GM21367 (cell line): Measurements from ENCODE around the gene DACH1.
"Not testable (repeated sequence)": the region's sequence is repeated elsewhere in the genome, so short reads cannot be mapped to it uniquely, and the experiment has no call there.

ENCODE experiments used
- ATAC-seq: cut with Tn5 transposase; IDR thresholded peaks from one replicate; pipeline ENCODE4 v1.9.1; 2021; ENCODE audit not compliant: unreplicated experiment

DACH1 gene

DNA sequence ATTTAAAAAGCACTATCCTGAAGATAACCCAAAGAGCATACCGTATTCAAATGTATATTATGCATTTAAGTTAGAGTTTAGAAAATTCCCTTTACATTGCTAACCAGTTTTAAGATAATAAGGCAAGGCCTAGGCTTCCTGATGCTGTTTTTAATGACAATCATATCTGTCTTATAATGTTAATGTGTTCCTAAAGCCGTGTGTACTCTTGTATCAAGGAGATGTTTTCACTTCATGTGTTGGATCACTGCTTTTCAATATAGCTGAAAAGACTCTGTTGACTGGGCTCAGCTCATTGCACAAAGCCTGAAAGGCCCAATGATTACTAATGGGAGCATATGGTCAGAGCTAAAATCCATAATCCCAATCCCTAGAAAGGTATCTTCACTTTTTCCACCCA is 81.6 kb downstream of the DACH1 start:
- ATAC-seq = no peak

DNA sequence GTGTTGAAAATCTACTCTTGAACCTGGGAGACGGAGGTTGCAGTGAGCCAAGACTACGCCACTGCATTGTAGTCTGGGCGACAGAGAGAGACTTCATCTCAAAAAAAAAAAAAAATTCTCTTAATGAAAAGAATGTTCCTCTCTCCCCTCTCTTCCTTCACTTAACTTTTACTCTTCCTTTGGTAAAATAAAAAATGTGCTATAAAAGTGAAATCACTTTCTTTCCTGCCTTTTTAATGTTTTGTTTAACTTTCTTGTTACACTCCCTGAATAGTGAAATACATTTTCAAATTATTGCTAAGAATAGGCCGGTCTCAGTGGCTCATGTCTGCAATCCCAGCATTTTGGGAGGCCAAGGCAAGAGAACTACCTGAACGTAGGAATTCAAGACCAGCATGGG is 86.5 kb downstream of the DACH1 start:
- no peak for ATAC-seq

DNA sequence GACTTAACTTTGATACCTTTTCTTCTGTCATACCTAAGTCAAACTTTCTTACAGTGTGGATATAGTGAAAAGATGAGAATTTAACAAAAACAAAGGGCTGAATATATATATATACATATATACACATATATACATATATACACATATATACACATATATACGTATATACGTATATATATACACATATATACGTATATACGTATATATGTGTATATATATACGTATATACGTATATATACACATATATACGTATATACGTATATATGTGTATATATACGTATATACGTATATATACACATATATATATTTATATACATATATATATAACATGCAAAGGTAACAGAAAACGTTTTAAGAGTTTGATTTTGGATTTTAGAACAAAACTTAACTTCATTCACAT is 88.0 kb downstream of the DACH1 start:
- ATAC-seq = not testable (repeated sequence)

DNA sequence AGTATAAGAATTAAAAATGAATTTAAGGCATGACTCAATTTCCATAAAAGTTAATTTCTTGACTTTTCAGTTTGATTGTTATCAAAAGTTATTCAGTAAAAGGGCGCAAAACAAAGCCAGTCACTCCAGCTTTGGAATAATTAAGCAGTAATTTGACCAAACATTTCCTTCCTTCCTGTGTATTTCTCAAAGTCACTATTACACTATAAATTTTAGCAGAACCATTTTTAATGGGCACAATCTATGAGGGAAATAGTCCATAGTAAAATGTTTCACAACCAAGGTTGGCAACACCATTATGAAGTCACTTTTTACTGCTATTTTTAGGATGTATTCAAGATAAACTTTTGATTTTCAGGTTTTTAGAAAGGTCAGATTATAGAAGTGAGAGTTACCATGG is 91.0 kb downstream of the DACH1 start:
- no peak for ATAC-seq

DNA sequence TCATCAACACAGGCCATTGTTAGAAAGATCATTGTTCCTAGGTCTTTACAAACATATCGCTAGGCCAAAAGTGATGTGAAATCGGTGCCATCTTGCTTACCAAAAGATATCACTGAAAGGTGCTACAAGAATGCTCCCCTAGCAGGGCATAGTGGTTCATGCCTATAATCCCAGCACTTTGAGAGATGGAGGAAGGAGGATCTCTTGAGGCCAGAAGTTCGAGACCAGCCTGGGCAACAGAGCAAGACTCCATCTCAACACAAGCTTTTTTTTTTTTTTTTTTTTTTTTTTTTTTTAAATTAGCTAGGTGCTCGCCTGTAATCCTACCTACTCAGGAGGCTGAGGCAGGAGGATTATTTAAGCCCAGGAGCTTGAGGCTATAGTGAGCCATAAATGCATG is 92.1 kb downstream of the DACH1 start:
- no peak for ATAC-seq

DNA sequence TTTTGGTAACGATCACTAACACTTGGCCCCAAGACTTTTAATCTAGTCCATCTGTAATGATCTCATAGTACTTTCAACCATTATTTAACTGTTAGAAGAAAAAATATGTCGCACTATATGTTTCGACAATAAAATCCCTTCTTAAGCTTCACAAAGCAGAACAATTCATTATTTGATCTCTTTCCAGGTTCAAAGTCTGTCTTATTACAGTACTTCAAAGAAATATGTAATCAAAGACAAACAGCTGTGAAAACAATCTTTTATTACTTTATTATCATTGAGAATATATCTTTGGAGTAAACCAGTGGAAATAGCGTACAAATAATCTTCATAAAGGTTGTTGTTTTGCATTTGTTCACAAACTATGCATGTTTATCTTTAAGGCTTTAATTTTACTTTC is 93.5 kb downstream of the DACH1 start:
- no peak for ATAC-seq

DNA sequence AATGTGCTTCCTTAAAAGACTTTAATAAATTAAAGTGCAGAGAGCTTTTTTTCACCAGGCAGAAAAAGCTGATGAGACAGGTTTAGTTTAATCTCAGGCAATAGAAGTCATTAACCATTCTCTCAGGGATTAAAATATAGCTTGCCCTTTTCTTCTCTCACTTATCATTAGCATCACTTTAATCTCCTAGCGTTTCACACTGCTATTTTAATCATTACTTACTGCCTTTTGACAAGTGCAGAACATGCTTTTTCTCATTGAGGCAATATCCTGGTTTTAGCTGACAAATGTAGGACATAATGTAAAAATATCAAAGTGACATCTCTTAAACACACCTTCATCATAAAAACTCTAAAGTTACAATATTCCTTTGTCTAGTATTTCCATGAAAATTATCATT is 94.6 kb downstream of the DACH1 start:
- no peak for ATAC-seq

DNA sequence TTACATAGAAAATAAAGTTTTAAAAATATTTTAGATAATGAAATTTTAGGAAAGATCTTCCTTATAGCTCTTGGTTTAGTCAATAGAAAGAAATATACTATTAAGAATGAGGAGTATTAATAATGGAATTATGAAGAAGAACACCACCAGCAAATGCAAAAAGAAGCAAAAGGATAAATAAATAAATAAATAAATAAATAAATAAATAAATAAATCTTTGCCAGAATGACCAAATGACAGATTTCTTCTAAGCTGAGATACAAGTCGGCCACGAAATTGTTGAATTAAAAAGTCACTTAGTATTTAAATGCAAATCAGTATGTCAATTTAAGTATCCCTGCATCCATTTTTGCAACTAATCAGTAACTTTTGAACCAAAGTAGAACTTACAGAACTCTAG is 95.9 kb downstream of the DACH1 start:
- no peak for ATAC-seq

- no peak for ATAC-seq
Measured at GRCh38 chr13:71770710-71771109, 96.3 kb downstream of the DACH1 start.

- ATAC-seq = no peak
Measured at GRCh38 chr13:71768881-71769280, 98.1 kb downstream of the DACH1 start.

DNA sequence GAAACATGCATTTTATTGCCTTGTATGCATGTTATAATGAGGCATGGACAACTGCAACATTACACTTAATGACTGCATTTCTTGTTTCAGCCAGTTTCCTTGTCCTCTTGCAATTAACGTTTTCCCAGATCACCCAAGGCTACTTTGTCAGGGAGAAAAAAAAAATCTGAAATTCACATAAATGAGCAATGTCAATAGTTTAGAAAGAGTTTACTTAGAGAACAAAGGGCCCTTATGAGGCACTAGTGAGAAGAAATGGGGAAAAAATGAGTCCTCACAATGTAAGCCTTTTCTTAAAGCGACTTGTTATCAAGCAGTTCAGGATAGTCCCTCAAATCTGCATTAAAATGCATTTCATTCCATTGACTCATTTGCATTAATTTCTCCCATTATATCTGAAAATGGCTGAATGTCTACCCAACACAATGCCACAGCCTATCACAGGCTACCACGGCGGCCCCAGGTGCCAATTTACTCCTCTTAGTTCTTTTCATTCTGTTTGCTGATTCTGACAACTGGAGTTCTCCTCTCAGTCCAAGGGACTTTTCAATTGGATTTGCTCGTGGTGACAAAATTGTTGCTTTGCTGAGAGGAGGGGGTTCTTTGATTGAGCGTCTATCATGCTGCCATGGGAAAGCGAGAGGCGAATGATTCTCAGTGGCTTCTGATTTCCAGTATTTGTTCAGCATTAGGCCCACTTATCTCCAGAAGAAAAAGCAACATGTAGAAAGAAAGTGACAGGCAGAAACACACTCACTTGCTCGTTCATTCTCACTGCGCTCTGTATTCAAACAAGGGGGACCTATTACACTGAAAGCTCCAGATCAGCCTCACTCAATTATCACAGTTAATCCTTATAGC is 107.1 kb downstream of the DACH1 start:
- no peak for ATAC-seq

DNA sequence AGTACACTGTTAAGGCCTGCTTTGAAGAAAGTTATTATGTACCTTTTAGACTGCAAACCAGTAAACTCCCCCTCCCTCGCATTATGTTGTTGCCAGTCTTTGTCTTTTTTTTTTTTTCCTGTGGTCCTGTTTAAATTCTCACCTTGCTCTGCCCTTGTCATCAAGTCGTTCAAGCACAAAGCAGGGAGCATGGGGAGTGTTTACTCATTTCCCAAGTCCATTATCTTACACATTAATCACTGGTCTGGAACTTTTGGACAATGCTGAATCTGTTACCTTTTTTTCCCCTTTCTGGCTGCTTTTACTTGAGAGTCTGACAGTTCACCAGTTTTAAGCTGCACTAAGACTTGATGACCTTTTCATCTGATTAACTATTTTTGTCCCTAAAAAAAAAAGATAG is 108.2 kb downstream of the DACH1 start:
- no peak for ATAC-seq

DNA sequence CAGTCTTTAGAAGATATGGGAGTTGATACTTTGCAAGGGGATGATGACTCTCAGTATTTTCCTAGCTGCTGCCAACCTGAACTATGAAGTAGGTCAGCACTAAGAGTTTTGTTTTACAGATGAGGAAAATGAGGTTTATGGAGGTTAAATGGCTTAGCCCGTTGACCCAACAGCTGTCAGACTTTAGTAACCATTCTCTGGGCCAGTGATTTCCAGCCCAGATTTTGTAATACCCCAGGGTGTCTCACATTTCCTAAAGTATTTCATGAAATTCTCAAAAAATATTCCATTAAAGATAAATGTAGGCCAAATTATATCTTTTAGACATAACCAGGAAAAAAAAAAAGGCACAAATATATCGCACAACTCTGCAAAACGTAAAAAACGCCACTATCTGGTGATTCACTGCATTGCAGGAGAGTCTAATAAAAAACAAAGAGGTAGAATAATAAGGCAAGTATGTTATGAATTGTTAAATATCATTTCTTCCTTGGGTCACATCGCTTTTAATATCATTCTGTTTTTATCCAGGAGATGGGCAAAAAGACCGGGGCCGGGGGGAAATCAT is 112.5 kb downstream of the DACH1 start:
- ATAC-seq = no peak

- ATAC-seq = no peak
Measured at GRCh38 chr13:71752775-71753513, 114.1 kb downstream of the DACH1 start.

DNA sequence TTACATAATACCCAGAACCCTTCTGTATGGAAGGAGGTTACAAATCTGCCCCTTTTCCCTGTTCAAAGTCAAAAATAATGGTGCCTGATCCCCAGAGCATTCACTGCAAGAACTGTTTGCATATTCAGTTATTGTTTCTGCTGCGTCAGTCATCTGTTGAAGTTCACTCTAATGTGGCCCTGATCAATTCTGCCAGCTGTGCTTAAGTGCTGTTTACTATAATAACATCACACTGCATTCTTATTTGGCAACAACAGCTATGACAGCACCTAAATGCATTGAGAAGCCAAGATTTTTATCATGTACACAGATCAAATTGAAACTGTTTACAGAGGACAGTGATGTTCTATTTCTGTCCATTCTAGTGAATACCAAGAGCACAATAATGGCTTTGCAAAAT is 115.9 kb downstream of the DACH1 start:
- no peak for ATAC-seq

DNA sequence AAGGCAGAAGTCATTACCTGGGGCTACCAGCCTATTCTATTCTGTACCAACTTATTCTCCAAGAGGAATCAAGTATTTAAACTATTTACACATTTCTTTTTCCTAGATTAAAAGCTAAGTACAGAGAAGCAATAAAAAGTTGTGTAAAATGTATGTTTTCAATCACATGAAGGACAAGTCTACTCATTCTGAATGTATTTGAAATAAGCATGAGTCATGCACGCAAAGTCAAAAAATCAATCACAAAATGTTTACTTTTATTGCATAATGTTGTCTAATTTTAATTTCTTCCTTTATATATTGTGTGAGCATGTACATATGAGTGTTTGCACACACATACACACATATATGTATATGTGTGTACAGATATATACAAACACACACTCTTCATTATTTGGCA is 136.7 kb downstream of the DACH1 start:
- ATAC-seq = no peak

GRCh38 chr13:71729441-71729840 is 137.6 kb downstream of the DACH1 start:
- ATAC-seq = no peak

- no peak for ATAC-seq
Measured at GRCh38 chr13:71727662-71728061, 139.3 kb downstream of the DACH1 start.

DNA sequence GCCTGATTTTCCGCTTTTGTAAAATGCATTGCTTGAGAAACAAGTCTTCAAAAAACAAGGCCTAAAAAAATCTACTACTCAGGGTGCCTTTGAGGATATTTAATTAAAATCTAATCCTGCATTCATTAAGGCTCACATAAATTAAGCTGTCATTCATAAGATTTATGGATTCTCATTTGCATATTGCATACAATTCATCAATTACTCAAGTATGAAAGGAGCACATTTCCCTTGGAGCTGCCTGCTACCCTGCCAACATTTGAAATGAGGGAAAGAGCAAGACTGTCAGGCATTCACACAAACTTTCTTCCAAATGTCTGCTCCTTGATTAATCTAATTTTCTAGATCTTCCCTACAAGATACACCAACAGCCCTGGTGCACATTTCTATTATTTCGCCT is 140.0 kb downstream of the DACH1 start:
- ATAC-seq = no peak

GRCh38 chr13:71722206-71722605 is 144.8 kb downstream of the DACH1 start:
- no peak for ATAC-seq

- ATAC-seq = no peak
Measured at GRCh38 chr13:71721104-71721503, 145.9 kb downstream of the DACH1 start.

GRCh38 chr13:71718931-71719330 is 148.1 kb downstream of the DACH1 start:
- ATAC-seq = no peak
